ENCODE data around the gene GNS. TPM values are rescaled to one million over a fixed set of nuclear protein-coding genes. Genes with fewer than 3 reads are reported as not detected.
A peak's percentile ranks its signal among the peaks of the same experiment; 100 is the strongest.

GNS gene
- total RNA-seq, 1 experiment from 2014 or later: 85.1 TPM

DNA sequence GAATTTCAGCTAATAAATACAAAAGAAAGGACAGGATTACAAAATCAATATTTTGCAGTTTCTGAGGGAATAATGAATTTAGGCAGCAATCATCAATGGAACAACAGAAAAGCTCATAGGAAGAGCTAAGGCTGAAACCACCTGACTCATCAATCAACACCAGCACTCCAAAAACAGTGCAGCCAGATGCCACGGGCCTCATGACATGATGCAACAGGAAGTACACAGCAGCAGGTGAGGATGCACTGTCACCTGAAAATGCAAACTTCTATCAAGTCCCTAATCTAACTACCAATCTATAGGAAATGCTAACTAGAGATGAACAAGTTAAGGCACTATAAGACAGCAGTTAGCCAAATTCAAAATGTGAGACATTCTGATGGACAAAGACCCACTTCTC is 21.7 kb downstream of the GNS start:
- Mint-ChIP-seq H3K9me3 (ENCODE audit: low read depth, unreplicated experiment) (no peaks in the 10 kb centered on the region), H3K4me3 (ENCODE audit: low read depth, unreplicated experiment) (no peak overlapping the region), H3K27me3 (ENCODE audit: unreplicated experiment) (no peaks in the 10 kb centered on the region), H3K4me1 (ENCODE audit: low read depth, unreplicated experiment) (peaks cover 15% of the 10 kb centered on the region), H3K27ac (ENCODE audit: unreplicated experiment) (no peak overlapping the region), H3K36me3 (ENCODE audit: insufficient read depth, unreplicated experiment) (peaks cover 28% of the 10 kb centered on the region)
- TF ChIP-seq, protein P1, sequence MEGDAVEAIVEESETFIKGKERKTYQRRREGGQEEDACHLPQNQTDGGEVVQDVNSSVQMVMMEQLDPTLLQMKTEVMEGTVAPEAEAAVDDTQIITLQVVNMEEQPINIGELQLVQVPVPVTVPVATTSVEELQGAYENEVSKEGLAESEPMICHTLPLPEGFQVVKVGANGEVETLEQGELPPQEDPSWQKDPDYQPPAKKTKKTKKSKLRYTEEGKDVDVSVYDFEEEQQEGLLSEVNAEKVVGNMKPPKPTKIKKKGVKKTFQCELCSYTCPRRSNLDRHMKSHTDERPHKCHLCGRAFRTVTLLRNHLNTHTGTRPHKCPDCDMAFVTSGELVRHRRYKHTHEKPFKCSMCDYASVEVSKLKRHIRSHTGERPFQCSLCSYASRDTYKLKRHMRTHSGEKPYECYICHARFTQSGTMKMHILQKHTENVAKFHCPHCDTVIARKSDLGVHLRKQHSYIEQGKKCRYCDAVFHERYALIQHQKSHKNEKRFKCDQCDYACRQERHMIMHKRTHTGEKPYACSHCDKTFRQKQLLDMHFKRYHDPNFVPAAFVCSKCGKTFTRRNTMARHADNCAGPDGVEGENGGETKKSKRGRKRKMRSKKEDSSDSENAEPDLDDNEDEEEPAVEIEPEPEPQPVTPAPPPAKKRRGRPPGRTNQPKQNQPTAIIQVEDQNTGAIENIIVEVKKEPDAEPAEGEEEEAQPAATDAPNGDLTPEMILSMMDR (IDR thresholded peaks at IDR 0.05; ENCODE audit: unreplicated experiment): no peak
- intact Hi-C loops (cut with micrococcal nuclease; ENCODE audit: unreplicated experiment): no loop called here
- DNase-seq: no peak
- CTCF ChIA-PET: no interaction called here
- BruUV-seq (replicated peaks): no TSS peak

DNA sequence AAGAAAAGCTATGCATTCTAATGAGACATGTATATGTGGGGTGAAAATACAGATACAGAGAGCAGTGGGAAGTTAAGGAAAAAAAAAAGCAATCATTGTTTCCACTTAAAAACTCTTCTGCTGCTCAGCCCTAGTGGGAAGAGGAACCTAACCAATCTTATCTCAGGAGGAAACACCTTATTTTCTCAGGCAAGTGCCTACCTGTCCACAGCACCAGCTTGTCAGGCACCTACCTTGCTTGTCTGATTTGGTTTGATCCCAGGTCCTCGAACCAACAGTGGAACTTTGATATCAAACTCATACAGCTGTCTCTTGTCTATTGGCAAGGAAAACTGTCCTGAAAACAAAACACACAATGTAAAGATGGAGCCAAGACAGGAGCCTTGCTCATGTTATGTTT is 22.4 kb downstream of the GNS start:
- TF ChIP-seq, protein P1 (IDR thresholded peaks at IDR 0.05; ENCODE audit: unreplicated experiment): no peak
- peaks cover 22% of the 10 kb centered on the region for H3K36me3 Mint-ChIP-seq (ENCODE audit: insufficient read depth, unreplicated experiment)
- no peaks in the 10 kb centered on the region for H3K9me3 Mint-ChIP-seq (ENCODE audit: low read depth, unreplicated experiment)
- CTCF ChIA-PET: no interaction called here
- H3K27me3 Mint-ChIP-seq (ENCODE audit: unreplicated experiment): no peaks in the 10 kb centered on the region
- DNase-seq: no peak
- intact Hi-C loops (cut with micrococcal nuclease; ENCODE audit: unreplicated experiment): no loop called here
- no peak overlapping the region for H3K4me3 Mint-ChIP-seq (ENCODE audit: low read depth, unreplicated experiment)
- H3K27ac Mint-ChIP-seq (ENCODE audit: unreplicated experiment): no peak overlapping the region
- BruUV-seq (replicated peaks): no TSS peak
- H3K4me1 Mint-ChIP-seq (ENCODE audit: low read depth, unreplicated experiment): peaks cover 15% of the 10 kb centered on the region

DNA sequence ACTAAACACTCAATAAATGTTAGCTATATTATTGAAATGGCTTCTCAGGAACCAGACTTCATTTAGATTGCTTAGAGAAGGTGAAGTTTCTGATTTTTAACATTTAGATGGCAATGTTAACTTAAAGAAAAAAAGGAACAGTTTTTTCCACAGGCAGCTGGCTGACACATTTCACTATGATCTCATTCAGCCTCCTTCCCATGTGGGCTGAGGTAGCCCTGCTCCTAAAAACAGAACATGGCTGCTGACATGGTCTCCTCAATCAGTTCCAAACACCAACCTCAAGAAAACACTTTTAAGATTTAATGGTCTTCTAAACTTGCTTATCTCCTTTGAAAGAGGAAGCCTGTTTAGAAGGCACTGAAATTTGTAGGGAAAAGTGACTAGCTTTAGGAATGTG is 23.8 kb downstream of the GNS start:
- CTCF ChIA-PET: no interaction called here
- H3K27ac Mint-ChIP-seq (ENCODE audit: unreplicated experiment): no peak overlapping the region
- H3K36me3 Mint-ChIP-seq (ENCODE audit: insufficient read depth, unreplicated experiment): peaks cover 22% of the 10 kb centered on the region
- no TSS peak for BruUV-seq (replicated peaks)
- no peaks in the 10 kb centered on the region for H3K9me3 Mint-ChIP-seq (ENCODE audit: low read depth, unreplicated experiment)
- peaks cover 15% of the 10 kb centered on the region for H3K4me1 Mint-ChIP-seq (ENCODE audit: low read depth, unreplicated experiment)
- TF ChIP-seq, protein P1 (IDR thresholded peaks at IDR 0.05; ENCODE audit: unreplicated experiment): no peak
- no peaks in the 10 kb centered on the region for H3K27me3 Mint-ChIP-seq (ENCODE audit: unreplicated experiment)
- intact Hi-C loops (cut with micrococcal nuclease; ENCODE audit: unreplicated experiment): no loop called here
- no peak overlapping the region for H3K4me3 Mint-ChIP-seq (ENCODE audit: low read depth, unreplicated experiment)
- DNase-seq: no peak

DNA sequence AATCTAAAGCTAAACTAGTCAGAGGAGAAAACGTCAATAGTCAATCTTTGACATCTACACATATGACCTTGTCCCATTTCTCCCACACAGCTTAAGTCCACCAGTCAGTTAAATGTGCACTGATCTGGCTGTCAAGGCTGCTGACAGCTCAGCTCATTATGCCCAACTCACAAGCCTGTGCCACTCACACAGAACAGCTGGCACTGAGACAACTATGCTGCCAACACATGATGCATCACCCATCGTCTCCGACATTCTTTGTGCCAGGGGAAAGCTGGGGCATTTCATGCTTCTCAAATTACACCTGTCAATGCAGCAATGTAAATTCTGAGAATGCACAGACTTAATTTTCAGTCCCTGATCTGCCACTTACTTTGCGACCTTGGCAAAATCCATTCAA is 25.3 kb downstream of the GNS start:
- Mint-ChIP-seq H3K36me3 (ENCODE audit: insufficient read depth, unreplicated experiment) (peaks cover 22% of the 10 kb centered on the region), H3K4me1 (ENCODE audit: low read depth, unreplicated experiment) (peaks cover 15% of the 10 kb centered on the region), H3K27ac (ENCODE audit: unreplicated experiment) (no peak overlapping the region), H3K27me3 (ENCODE audit: unreplicated experiment) (no peaks in the 10 kb centered on the region), H3K9me3 (ENCODE audit: low read depth, unreplicated experiment) (no peaks in the 10 kb centered on the region), H3K4me3 (ENCODE audit: low read depth, unreplicated experiment) (no peak overlapping the region)
- TF ChIP-seq, protein P1 (IDR thresholded peaks at IDR 0.05; ENCODE audit: unreplicated experiment): no peak
- peak; percentile 80 for DNase-seq
- BruUV-seq (replicated peaks): no TSS peak
- intact Hi-C loops (cut with micrococcal nuclease; ENCODE audit: unreplicated experiment): no loop called here
- CTCF ChIA-PET: interaction anchor here (0.7 to 1.1 kb wide), 4 partner anchors 11 to 267 kb away, joined by 3 to 8 read pairs (median 6); no protein-coding TSS in a partner anchor

Data from Calu3 (cell line).